HepG2 (cell line): Measurements from ENCODE around the gene STIM1. TPM values are rescaled to one million over a fixed set of nuclear protein-coding genes. Genes with fewer than 3 reads are reported as not detected.

Experiments used
- HDAC1 ChIP-seq: sonication (generic); formaldehyde crosslinking; IDR thresholded peaks from 2 replicates; pipeline ENCODE4 v1.5.1; 2020; ENCODE audit warnings: mild to moderate bottlenecking, missing genetic modification reagents
- KDM5A ChIP-seq: fragments of 200-600 bp; sonication (generic); IDR thresholded peaks from 2 replicates; pipeline ENCODE4 v1.7.0; 2018; ENCODE audit warnings: antibody characterized with exemption, mild to moderate bottlenecking, low read length, borderline replicate concordance
- NFAT5 ChIP-seq: sonication (generic); formaldehyde crosslinking; IDR thresholded peaks from 2 replicates; pipeline ENCODE4 v1.4.0; 2020; ENCODE audit warnings: missing genetic modification reagents
- NR0B2 ChIP-seq: sonication (generic); formaldehyde crosslinking; IDR thresholded peaks from 2 replicates; pipeline ENCODE4 v1.4.0; 2020; ENCODE audit warnings: mild to moderate bottlenecking, missing genetic modification reagents
- RBAK ChIP-seq: sonication (generic); formaldehyde crosslinking; IDR thresholded peaks from 2 replicates; pipeline ENCODE4 v1.5.1; 2020; ENCODE audit warnings: mild to moderate bottlenecking, missing genetic modification reagents
- REL ChIP-seq: sonication (generic); formaldehyde crosslinking; conservative IDR thresholded peaks from 2 replicates; pipeline ENCODE4 v1.8.0; 2022; ENCODE audit warnings: mild to moderate bottlenecking, missing genetic modification reagents, moderate library complexity
- SP5 ChIP-seq: IDR thresholded peaks from 2 replicates; pipeline ENCODE4 v1.6.1; 2016; ENCODE audit warnings: low read depth, borderline replicate concordance
- TBL1XR1 ChIP-seq: fragments of 150-350 bp; IDR thresholded peaks from 2 replicates; pipeline ENCODE4 v1.6.1; 2014; ENCODE audit warnings: borderline replicate concordance, low read length; ENCODE audit not compliant: partially characterized antibody
- ZBED4 ChIP-seq: sonication (generic); formaldehyde crosslinking; IDR thresholded peaks from 2 replicates; pipeline ENCODE4 v1.4.0; 2020; ENCODE audit warnings: missing genetic modification reagents, borderline replicate concordance
- ZNF101 ChIP-seq: sonication (generic); formaldehyde crosslinking; IDR thresholded peaks from 2 replicates; pipeline ENCODE4 v1.4.0; 2020; ENCODE audit warnings: mild to moderate bottlenecking, low read depth, missing genetic modification reagents, borderline replicate concordance
- ZNF547 ChIP-seq: sonication (generic); formaldehyde crosslinking; IDR thresholded peaks from 2 replicates; pipeline ENCODE4 v1.5.1; 2020; ENCODE audit warnings: mild to moderate bottlenecking, missing genetic modification reagents
- ZNF572 ChIP-seq: sonication (generic); formaldehyde crosslinking; IDR thresholded peaks from 2 replicates; pipeline ENCODE4 v1.5.1; 2020; ENCODE audit warnings: mild to moderate bottlenecking, missing genetic modification reagents
- ZNF724P ChIP-seq: sonication (generic); formaldehyde crosslinking; IDR thresholded peaks from 2 replicates; pipeline ENCODE4 v1.8.0; 2022; ENCODE audit warnings: missing genetic modification reagents, borderline replicate concordance
- ZXDC ChIP-seq: sonication (generic); formaldehyde crosslinking; IDR thresholded peaks from 2 replicates; pipeline ENCODE4 v1.5.0; 2020; ENCODE audit warnings: mild to moderate bottlenecking, missing genetic modification reagents
- polyA plus RNA-seq, 8 experiments: library from polyadenylated mRNA; depleted of rRNA in 3 of 8; stranded (reverse) in 7 of 8; unstranded in 1 of 8; fragments of >200 nt; fragmentation: Illumina TruSeq in 4 of 8; extraction: Trizol in 4 of 8; gene quantifications; 2 replicates each; pipeline versions ENCODE4 v1.2.1 to v1.2.3, GENCODE V29; 2011 to 2016; ENCODE audit warnings: low read depth in 4 of 8, missing spikeins in 1 of 8, mixed read lengths in 1 of 8; ENCODE audit not compliant: insufficient read depth in 1 of 8
- total RNA-seq, 5 experiments: library from RNA; depleted of rRNA; stranded (reverse); fragments of >200 nt; fragmentation: Illumina TruSeq; extraction: Trizol; gene quantifications; 2 replicates each; pipeline ENCODE4 v1.2.3, GENCODE V29; 2016; ENCODE audit warnings: low read depth in 1 of 5

STIM1 gene
- total and polyA plus RNA-seq, 2 of the 13 experiments (the other 11 are each of a cell fraction or from before 2014, with no cell fraction given) = 19.2 to 28.5 TPM

- TF ChIP-seq NR0B2 = 0 out of 2 replicates have a peak, but pooled peaks have one; percentile 22
- TF ChIP-seq ZNF724P = peak; percentile 61; the same call in 1 of the 2 replicates
- no peak for TF ChIP-seq ZNF572 (CRISPR knock-in tag)
- TF ChIP-seq ZNF101 (CRISPR knock-in tag) = no peak
- TF ChIP-seq ZBED4 (CRISPR knock-in tag) = no peak
- 0 out of 2 replicates have a peak, but pooled peaks have one; percentile 34 for TF ChIP-seq REL (CRISPR knock-in tag)
- peak; percentile 49; the same call in 1 of the 2 replicates for TF ChIP-seq NFAT5
- TF ChIP-seq HDAC1 (CRISPR knock-in tag) = 0 out of 2 replicates have a peak, but pooled peaks have one; percentile 18
- TF ChIP-seq TBL1XR1 = no peak
- peak; percentile 25; the same call in 1 of the 2 replicates for TF ChIP-seq ZNF547
- TF ChIP-seq SP5 (CRISPR knock-in tag) = 0 out of 2 replicates have a peak, but pooled peaks have one; percentile 11
- no peak; the same call in 1 of the 2 replicates for TF ChIP-seq KDM5A
- TF ChIP-seq ZXDC = 0 out of 2 replicates have a peak, but pooled peaks have one; percentile 20
- TF ChIP-seq RBAK (CRISPR knock-in tag) = 0 out of 2 replicates have a peak, but pooled peaks have one; percentile 59
Measured at GRCh38 chr11:3807909-3808860, 47.3 kb upstream of the STIM1 start, which contains the start of gene PGAP2 (continued).
